NCI-H2171 treated with DMSO at 0.1 percent for 48 hours (cell line): ENCODE data around the gene ESPN.

Source experiments
- DNase-seq: peaks from one replicate; lab custom pipeline; 2025; lab: John Stamatoyannopoulos, UW

ESPN gene

DNA sequence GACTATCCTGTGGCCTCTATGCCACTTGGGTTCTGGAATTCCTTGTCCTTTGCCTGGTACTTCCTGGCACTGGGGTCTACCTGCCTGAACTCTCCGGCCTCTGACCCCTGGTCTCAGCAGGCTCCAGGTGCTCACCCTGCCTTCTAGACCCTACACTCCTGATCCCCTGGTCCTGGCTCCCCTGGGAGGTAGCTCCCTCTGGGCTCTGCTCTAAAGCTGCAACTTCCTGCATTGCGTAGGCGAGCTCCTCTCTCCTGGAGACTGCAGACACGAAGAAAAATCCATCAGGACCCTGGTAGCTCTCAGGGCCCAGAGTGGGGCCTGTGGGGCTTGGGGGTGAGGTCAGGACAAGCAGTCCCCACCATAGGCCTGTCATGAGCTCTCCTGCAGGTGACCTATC, 74.7 kb downstream of the ESPN start:
- DNase-seq: no peak

GRCh38 chr1:6500544-6501278, 76.1 kb downstream of the ESPN start:
- no peak for DNase-seq

DNA sequence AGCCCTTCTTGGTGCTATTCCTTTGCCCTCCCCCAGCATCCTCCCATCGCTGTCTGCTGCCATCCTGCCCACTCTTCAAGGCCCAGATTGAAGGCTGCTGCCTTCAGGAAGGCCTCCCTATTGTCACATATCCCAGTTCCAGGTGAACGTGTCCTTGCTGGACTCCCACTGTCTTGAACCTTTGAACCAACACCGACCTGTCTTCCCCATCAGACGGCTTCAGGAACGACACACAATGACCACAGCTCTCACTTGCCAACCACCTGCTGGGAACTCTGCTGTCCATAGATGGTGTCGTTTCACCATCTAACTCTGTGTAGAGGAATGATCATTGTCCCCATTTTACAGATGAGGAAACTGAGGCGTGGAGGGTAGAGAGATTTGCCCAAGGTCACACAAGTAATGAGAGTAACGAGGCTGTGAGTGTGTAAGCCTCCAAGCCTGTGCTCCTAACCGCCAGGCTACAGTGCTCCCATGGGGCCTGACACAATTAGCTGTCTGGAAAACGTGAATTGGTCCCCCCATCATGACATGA, 76.8 kb downstream of the ESPN start:
- no peak for DNase-seq

DNA sequence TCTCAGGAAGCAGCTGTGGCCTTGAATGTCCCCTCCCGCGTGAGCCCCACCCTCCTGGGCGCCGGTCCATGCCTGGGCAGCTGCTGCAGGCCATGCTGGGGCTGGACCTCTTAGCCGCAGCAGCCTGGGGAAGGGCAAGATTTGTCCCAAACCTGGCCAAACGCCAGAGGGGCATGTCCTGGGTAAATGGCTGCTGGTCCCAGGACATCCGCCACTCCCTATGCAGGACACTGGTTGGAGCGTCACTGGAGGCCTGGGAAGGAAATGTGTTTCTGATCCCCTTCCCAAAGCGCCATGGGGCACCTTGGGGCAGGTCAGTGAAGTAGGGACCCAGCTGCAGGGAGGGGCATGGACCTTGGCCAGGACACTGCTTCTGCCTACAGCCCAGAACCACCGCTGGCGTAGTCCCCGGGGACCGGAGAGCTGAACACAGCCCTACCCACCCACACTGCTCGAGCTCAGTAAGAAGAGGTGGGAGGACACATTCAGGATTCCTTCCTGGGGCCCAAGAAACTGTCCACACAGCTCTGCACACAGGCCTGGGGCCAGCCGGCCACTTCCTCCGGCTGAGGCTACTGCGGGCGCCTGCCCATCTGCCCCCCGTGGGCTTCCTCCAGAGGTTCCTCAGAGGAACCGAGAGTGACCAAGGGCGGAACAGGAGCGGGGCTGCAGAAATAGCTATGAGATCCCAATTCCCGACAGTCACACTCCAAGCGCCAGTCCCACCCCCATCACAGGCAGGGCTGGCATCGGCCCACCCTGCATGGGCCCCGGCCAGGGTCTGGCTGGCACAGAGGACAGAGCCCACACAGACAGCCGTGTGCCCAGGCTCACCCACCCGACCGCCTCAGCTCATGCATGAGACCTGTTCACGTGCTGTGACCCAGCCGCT, 77.7 kb downstream of the ESPN start:
- DNase-seq: no peak

- DNase-seq: no peak
Observed at GRCh38 chr1:6503884-6504602, 79.5 kb downstream of the ESPN start.

- DNase-seq: no peak
Observed at GRCh38 chr1:6504887-6505286, 80.3 kb downstream of the ESPN start.

DNA sequence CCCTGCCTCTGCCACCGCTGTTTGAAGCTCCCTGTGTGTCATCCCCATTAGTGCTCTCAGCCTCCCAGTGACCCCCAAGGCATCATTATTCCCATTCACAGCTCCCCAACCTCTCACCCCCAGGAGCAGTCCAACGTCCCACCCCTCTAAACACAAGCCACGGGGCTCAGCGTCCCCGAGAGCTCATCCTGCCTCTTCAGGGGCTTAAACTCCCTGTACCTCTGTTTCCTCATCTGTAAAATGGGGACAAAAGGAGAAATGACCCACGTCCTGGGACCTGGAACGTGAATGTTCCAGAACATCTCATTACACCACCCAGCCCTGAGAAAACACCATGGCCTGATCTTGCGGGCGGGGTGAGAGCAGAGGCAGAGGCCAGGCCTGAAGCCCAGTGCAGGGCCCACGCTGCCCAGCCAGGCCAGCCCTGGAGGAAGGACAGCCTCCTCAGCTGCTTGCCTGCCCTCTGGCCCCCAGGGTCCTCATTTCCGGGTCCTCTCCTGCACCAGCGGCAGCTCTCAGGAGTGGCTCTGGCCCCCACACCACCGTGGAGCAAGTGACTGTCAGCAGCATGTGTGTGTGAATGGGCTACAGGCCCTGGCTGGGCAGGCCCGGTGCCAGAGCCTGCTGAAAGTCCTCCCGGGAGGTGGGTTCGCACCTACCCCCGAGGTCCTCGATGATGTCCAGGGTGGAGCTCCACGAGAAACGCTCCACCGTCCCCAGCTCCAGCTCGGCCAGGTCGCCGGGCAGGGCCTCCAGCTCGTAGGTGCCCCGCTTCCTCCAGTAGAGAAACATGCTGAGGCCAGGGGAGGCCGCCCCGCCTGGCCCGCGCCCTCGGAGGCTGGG, 81.0 kb downstream of the ESPN start:
- DNase-seq: no peak

DNA sequence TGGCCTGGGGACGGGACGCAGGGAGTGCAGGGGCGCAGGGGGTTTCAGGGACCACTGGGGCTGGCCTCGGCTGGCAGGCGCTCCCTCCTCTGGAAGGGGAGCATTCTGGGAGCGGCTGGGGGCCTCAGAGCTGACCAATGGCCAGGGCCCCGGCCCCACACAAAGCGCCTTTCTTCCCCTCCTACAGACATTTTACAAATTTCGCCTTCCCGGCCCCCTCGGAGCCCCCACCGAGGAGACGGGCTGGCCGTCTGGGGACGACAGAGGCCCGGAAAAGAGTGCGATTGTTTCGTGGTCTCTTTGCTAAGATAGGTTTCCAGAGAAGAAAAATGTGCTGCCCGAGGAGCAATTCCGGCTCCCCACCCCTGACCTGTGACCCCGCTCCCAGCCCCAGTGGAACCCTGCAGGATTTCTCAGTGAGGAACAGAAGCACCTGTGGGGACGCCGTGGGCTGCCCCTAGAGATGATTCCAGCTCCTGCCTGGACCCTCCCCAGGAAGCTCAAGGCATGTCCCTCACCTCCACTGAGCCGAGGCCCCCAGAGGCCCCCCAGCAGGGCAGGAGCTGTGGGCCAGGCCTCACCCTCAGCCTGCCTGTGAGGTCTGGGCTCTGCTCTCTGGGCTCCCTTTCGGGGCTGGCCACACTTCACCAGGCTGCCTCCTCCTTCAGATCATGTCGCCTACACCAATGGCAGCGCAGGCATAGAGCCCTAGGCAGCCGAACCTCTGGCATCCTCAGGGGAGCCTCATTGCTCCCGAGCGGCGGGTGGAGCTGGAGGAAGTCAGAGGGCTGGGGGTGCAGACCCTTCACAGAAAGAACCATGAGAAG, 81.8 kb downstream of the ESPN start:
- no peak for DNase-seq

- no peak for DNase-seq
Observed at GRCh38 chr1:6507037-6507428, 82.5 kb downstream of the ESPN start.

- DNase-seq: no peak
Observed at GRCh38 chr1:6507461-6507911, 82.9 kb downstream of the ESPN start.

- no peak for DNase-seq
Observed at GRCh38 chr1:6508154-6508815, 83.7 kb downstream of the ESPN start.

- DNase-seq: no peak
Observed at GRCh38 chr1:6508816-6509189, 84.2 kb downstream of the ESPN start.

DNA sequence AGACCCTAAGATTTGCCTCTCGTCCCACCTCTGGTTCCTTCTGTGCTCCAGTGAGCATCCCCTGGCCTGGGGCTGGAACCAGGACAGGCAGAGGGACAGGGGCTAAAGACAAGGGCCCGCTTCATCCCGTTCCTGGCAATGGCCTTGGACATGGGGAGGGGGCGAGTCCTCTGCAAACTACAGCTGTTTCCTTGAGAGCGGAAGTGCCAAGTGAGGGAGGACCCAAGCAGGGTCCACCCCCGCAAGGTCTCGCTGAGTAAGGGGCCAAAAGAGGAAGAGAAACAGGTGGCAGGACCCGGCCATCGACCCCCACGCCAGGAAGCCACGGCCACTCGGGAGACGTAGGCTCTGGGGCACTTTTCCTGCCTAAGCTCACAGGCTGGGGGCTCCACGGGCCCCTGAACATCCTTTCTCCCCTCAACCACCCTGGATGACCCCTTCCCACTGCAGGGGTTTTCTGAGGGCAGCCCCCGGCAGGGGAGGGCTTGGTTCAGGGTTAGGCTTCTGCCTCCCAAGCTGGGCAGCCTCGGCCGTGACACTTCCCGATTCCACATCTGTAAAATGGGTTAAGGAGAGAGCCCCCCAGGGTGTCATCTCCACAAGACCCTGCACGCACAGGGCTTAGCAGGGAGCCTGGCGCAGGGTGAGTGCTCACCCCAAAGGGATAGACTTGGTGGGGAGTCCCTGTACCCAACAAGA, 84.8 kb downstream of the ESPN start:
- no peak for DNase-seq

DNA sequence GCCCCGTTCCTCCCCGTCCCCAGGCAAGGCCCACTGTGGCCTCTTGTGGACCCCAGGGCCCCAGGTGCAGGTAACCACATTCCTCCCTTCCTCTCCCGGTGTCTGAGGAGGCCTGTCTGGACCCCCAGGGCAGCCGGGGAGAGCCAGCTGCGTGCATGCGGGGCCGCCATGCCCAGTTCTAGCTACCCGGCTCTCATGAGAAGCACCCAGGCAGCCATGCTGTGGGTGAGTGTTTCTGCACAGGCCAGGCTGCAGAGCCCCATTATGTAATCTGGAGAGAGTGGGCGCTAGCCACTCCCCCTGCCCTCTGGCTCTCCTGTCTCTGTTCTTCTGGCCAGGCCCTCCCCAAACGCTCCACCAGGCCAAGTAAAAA, 85.3 kb downstream of the ESPN start:
- DNase-seq: no peak

GRCh38 chr1:6510493-6510892, 85.9 kb downstream of the ESPN start:
- no peak for DNase-seq
